H1 (cell line): Measurements from ENCODE around the gene CCDC12. TPM values are rescaled to one million over a fixed set of nuclear protein-coding genes. Genes with fewer than 3 reads are reported as not detected.

Source experiments
- polyA plus RNA-seq, 7 experiments: library from polyadenylated mRNA; depleted of rRNA in 3 of 7; stranded (reverse) in 5 of 7; unstranded in 2 of 7; fragments of >200 nt in 5 of 7; fragments of 200-250 nt in 2 of 7; gene quantifications; 1 replicate in 5 of 7; 2 replicates in 1 of 7; 4 replicates in 1 of 7; pipeline versions ENCODE4 v1.2.1 to v1.2.3, GENCODE V29; 2011 to 2013; ENCODE audit warnings: missing spikeins in 2 of 7, mixed read lengths in 2 of 7
- total RNA-seq: library from RNA; stranded (reverse); fragmentation: NEBNext Ultra II Directional; extraction: Animal tissue kit (Norgen Biotek cat#: 25700); gene quantifications from 2 replicates; pipeline ENCODE4 v1.2.1, GENCODE V29; 2021
- TF ChIP-seq, protein P1 (sequence below): IDR thresholded peaks from 2 replicates; pipeline ENCODE4 v1.6.1; 2012; ENCODE audit warnings: low read length, inconsistent platforms

The CCDC12 gene
- total and polyA plus RNA-seq, 2 of the 8 experiments (the other 6 are each of a cell fraction or from before 2014, with no cell fraction given): 29.5 to 41.3 TPM

GRCh38 chr3:46934072-46934471 is 42.5 kb downstream of the CCDC12 start (continued):
- TF ChIP-seq, protein P1, sequence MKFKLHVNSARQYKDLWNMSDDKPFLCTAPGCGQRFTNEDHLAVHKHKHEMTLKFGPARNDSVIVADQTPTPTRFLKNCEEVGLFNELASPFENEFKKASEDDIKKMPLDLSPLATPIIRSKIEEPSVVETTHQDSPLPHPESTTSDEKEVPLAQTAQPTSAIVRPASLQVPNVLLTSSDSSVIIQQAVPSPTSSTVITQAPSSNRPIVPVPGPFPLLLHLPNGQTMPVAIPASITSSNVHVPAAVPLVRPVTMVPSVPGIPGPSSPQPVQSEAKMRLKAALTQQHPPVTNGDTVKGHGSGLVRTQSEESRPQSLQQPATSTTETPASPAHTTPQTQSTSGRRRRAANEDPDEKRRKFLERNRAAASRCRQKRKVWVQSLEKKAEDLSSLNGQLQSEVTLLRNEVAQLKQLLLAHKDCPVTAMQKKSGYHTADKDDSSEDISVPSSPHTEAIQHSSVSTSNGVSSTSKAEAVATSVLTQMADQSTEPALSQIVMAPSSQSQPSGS: no peak
- TF ChIP-seq, all 59 proteins: peak for 0
